ENCODE measurements around the gene RPTOR.

DNA sequence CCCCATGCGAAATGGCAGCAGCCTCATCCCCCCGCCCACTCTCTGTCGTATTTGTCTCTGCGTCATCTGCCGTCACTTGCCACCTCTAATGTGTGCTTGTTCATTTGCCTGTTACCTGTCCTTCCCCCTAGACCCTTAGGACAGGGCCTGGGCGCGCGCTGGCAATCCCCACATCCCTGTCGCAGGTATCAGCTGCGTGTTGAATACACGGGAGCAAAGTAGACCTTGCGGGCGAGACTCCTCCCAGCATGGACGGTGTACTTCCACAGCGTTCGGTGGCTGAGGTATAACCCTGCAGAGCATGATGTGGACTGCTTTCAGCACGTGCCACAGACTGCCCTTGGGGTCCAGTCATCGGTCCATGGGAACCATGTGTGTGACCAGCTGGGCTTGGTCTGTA lies 276.9 kb downstream of the RPTOR start:
- TF ChIP-seq CTCF (IDR thresholded peaks at IDR 0.05; ENCODE audit: poor library complexity, severe bottlenecking) (no peak), POLR2AphosphoS5 (IDR thresholded peaks at IDR 0.05) (no peak), SMC3 (conservative IDR thresholded peaks at IDR 0.05; ENCODE audit: poor library complexity) (no peak), MXI1 (conservative IDR thresholded peaks at IDR 0.05; ENCODE audit: poor library complexity, severe bottlenecking) (no peak), TAF1 (IDR thresholded peaks at IDR 0.05; ENCODE audit: low read depth) (no peak), RAD21 (conservative IDR thresholded peaks at IDR 0.05) (no peak), EZH2 (IDR thresholded peaks at IDR 0.05; ENCODE audit: borderline replicate concordance, insufficient read depth, low read length, poor library complexity, severe bottlenecking) (no peak)
